GM21528 (cell line): Measurements from ENCODE around the gene KCNF1.

ENCODE experiments used
- ATAC-seq: cut with Tn5 transposase; IDR thresholded peaks from one replicate; pipeline ENCODE4 v1.9.1; 2021; ENCODE audit warnings: mild to moderate bottlenecking, moderate library complexity; ENCODE audit not compliant: unreplicated experiment, low FRiP score

Gene KCNF1

GRCh38 chr2:10901160-10901939, 10.4 kb upstream of the KCNF1 start:
- ATAC-seq: no peak

DNA sequence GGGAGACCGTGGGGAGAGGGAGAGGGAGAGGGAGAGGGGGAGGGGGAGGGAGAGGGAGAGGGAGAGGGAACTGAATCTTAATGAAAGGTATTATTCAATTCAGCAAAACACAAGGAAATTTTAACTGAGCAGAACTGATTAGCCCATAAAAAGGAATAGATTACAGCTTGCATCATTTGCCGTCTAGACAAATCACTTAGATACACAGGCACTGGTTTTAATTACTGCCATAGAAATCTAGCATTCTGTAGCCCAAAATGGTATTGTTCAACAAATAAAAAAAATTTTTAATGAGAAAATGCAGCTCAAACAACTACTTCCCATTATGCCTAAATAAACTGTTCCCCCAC, 7.9 kb upstream of the KCNF1 start:
- ATAC-seq: no peak

- no peak for ATAC-seq
Observed at GRCh38 chr2:10904455-10904854, 7.3 kb upstream of the KCNF1 start.

GRCh38 chr2:10905006-10905861, 6.5 kb upstream of the KCNF1 start:
- ATAC-seq: no peak

GRCh38 chr2:10905862-10906143, 5.9 kb upstream of the KCNF1 start:
- ATAC-seq: no peak

DNA sequence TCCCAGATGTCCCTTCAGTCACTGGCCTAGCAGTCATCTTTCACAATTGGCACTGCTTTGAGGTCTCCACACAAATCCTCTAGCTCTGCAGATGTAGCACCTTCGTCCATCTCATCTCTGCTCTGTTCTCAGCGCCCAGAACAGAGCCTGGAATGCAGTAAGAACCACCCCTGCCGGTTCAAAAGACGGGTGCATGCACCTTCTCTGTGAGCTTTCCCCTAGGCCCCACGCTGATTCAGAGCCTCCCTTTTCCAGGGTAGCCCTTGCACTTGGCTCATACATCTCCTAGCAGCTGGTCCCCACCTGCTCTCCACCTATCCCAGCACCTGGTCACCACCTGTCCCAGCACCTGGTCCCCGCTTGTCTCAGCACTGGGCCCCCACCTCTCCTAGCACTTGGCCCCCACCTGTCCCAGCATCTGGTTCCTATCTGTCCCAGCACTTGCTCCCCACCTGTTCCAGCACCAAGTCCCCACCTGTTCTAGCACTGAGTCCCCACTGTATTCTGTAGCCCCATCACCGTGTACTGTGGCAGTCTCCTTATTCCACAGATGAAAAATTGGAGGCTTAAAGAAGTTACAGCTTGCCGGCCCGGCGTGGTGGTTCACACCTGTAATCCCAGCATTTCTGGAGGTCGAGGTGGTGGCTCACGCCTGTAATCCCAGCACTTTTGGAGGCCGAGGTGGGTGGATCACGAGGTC, 4.7 kb upstream of the KCNF1 start:
- ATAC-seq: no peak

- no peak for ATAC-seq
Observed at GRCh38 chr2:10908195-10908594, 3.5 kb upstream of the KCNF1 start.

DNA sequence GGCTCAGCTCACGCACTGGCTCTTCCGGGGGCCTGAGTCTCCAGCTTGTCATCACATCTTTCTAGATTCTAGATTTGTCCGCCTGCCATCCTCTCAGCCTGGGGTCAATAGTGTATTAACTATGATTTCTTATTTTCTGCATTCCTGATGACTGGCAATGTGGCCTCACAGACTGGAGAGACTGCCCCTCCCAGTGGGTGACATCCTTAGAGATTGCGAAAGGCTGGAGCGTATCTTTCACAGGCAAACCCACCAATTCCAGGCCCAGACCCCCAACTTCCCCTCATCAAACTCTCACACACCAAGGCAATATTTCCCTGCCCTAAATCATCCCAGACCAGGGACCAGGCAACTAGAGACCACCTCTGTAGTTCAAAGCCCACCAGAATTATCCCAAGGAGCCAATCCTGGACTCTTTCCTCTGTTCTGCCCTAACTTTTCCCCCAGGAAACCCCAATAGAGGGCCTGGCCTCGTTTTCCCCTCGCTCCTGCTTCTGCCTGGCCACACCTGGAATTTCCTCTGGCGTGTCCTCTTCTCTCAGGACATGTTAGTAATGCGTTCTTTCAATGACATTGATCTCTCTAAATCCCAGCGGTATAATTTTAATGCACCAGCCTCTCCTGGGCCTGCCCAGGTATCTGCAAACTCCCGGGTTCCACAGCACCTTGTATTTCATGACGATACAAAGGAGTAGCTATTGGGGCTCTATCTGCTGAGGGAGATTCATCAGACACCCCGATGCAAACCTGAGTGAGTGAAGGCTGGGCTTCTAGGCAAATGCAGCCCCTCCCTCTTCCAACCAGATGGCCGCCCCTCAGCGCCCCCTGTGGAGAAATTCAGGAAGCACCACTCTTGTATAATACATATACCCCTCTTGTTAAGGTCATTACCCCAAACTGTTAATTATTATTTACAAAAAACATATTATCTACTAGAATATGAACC, 2.4 kb upstream of the KCNF1 start:
- ATAC-seq: no peak

DNA sequence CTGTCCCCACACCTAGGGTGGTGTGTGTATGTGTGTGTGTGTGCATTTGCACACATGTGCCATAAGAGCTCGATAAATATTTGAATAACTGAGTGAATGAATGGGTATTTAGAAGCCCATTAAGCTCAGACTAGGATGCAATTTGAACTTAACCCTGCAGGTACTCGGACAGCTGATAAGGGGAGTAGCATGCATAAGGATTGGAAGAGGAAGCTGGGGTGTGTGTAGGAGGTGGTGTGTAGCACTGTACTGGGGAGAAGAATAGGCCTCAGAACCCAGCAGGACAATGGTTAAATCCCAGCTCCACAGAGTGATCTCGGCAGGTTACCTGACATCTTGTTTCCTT, 1.8 kb upstream of the KCNF1 start:
- ATAC-seq: no peak

DNA sequence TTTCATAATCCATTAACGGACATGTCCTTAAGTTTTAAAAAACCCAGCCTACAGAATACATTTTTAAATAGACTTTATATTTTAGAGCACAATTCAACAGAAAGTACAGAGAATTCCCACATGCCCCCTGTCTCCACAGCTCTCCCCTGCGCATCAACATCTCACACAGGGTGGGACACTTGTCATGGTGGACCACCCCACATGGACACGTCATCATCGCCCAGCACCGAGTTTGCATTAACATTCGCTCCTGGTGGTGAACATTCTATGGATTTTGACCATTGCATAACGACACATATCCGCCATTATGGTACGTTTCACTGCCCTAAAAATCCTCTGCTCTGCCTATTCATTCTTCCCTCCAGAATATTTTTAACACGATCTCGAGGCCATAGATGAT, 1.1 kb upstream of the KCNF1 start:
- ATAC-seq: no peak

- no peak for ATAC-seq
Observed at GRCh38 chr2:10912076-10912731, 470 bp downstream of the KCNF1 start.

DNA sequence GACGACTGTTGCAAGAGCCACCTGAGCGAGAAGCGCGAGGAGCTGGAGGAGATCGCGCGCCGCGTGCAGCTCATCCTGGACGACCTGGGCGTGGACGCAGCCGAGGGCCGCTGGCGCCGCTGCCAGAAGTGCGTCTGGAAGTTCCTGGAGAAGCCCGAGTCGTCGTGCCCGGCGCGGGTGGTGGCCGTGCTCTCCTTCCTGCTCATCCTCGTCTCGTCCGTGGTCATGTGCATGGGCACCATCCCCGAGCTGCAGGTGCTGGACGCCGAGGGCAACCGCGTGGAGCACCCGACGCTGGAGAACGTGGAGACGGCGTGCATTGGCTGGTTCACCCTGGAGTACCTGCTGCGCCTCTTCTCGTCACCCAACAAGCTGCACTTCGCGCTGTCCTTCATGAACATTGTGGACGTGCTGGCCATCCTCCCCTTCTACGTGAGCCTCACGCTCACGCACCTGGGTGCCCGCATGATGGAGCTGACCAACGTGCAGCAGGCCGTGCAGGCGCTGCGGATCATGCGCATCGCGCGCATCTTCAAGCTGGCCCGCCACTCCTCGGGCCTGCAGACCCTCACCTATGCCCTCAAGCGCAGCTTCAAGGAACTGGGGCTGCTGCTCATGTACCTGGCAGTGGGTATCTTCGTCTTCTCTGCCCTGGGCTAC, 1.2 kb downstream of the KCNF1 start:
- ATAC-seq: no peak

- no peak for ATAC-seq
Observed at GRCh38 chr2:10913501-10914271, 2.0 kb downstream of the KCNF1 start.

GRCh38 chr2:10914272-10914693, 2.5 kb downstream of the KCNF1 start:
- ATAC-seq: no peak

DNA sequence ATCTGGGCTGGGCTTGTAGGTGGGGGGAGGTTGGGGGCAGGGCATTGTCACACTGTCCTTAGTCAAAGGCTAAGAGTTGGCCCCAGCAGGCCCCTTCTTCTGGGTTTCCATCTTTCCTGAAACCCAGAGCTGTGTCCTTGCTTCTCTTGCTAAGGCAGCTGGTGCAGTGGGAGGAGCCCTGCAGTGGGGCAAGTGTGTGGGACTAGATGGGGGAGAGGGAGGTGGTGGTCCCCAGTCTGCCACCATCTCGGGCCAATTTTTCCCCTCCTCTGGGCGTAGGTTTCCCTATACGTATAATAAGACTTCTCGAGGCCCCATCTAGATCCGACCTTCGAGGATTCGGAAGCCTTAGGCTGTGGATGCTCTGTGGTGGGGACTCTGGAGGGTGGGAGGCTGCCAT, 3.5 kb downstream of the KCNF1 start:
- no peak for ATAC-seq

GRCh38 chr2:10915731-10916276, 4.1 kb downstream of the KCNF1 start:
- ATAC-seq: no peak

DNA sequence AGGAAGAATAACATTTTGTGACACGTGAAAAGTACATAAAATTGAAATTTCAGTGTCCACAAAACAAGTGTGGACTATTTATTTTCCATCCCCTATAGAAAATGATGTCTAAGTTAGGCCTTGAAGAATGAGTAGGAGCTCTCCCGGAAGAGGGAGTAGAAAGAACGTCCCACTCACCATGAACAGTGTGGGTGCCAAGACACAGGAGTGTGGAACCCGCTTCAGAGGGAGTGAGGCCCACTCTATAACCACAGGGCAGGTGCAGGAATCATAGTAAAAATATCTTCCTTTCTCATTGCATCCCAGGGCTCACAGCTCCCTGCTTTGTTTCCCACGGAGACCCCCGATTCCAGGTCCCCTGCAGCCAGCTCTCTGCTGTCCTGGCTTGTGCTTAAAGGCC, 5.2 kb downstream of the KCNF1 start:
- ATAC-seq: no peak

GRCh38 chr2:10917927-10918326, 6.2 kb downstream of the KCNF1 start:
- ATAC-seq: no peak
